ENCODE measurements around the gene LRCH1.

DNA sequence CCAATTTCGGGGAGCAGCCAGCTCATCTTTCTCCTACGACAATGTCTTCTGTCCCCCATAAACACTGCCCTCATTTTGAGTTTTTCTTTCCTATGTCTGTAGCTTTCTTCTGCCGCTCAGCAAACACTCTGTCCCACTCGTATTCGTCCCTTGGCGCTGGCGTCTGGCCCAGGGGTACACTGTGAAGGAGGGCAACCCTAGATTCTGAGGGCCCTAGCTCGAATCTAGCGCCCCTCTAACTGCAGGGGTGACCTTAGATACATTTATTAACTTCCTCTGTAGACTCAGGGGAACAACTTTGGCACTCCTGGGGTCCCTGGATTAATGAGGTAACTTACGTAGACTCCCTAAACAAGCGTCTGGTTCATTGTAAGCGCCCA is 677 bp upstream of the LRCH1 start:
- TF ChIP-seq, protein P1, sequence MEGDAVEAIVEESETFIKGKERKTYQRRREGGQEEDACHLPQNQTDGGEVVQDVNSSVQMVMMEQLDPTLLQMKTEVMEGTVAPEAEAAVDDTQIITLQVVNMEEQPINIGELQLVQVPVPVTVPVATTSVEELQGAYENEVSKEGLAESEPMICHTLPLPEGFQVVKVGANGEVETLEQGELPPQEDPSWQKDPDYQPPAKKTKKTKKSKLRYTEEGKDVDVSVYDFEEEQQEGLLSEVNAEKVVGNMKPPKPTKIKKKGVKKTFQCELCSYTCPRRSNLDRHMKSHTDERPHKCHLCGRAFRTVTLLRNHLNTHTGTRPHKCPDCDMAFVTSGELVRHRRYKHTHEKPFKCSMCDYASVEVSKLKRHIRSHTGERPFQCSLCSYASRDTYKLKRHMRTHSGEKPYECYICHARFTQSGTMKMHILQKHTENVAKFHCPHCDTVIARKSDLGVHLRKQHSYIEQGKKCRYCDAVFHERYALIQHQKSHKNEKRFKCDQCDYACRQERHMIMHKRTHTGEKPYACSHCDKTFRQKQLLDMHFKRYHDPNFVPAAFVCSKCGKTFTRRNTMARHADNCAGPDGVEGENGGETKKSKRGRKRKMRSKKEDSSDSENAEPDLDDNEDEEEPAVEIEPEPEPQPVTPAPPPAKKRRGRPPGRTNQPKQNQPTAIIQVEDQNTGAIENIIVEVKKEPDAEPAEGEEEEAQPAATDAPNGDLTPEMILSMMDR (IDR thresholded peaks at IDR 0.05), result no peak
- no peak for TF ChIP-seq POLR2A (IDR thresholded peaks at IDR 0.05)

All from lower leg skin (tissue), 3 donors.